ENCODE data around the gene DPH3.

DNA sequence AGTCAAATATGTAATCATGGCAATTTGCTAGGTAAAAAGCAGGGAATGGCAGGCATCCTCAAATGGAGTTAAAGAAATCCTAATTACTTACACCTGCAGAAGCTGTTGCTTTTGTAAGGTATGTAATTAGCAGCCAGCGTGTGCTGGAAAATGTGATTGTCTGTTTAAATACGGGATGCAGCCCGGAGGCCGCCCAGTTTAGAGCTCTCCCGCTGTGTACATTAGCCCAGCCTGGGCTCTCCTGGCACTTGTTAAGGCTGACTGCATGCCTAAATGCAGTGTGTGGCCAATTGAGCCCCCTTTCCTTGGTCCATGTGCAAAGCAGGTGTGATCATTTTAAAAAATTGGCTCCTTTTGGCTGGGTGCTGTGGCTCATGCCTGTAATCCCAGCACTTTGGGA is 9.0 kb downstream of the DPH3 start:
- TF ChIP-seq, protein P1, sequence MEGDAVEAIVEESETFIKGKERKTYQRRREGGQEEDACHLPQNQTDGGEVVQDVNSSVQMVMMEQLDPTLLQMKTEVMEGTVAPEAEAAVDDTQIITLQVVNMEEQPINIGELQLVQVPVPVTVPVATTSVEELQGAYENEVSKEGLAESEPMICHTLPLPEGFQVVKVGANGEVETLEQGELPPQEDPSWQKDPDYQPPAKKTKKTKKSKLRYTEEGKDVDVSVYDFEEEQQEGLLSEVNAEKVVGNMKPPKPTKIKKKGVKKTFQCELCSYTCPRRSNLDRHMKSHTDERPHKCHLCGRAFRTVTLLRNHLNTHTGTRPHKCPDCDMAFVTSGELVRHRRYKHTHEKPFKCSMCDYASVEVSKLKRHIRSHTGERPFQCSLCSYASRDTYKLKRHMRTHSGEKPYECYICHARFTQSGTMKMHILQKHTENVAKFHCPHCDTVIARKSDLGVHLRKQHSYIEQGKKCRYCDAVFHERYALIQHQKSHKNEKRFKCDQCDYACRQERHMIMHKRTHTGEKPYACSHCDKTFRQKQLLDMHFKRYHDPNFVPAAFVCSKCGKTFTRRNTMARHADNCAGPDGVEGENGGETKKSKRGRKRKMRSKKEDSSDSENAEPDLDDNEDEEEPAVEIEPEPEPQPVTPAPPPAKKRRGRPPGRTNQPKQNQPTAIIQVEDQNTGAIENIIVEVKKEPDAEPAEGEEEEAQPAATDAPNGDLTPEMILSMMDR (IDR thresholded peaks at IDR 0.05), result no peak
- TF ChIP-seq POLR2A (IDR thresholded peaks at IDR 0.05), result no peak
